CD4-positive, alpha-beta memory T cell (primary cell): ENCODE data around the gene ST6GALNAC6. TPM values are rescaled to one million over a fixed set of nuclear protein-coding genes. Genes with fewer than 3 reads are reported as not detected.

Source experiments
- CTCF ChIA-PET: fragments of 350-600 bp; sonication (Branson Sonifier 250); formaldehyde crosslinking; loops from one replicate; lab custom pipeline; 2021; ENCODE audit warnings: inconsistent platforms; ENCODE audit not compliant: partially characterized antibody; lab: Charles Lee
- POLR2A ChIA-PET: fragments of 350-600 bp; sonication (Branson Sonifier 250); formaldehyde crosslinking; loops from one replicate; lab custom pipeline; 2021; ENCODE audit not compliant: partially characterized antibody; lab: Charles Lee
- DNase-seq, 5 donors: peaks; one replicate each; pipeline versions ENCODE4 v3.0.0 to v3.0.0-alpha.2; 2020 to 2022; ENCODE audit warnings: mixed read lengths in 1 of 5
- H3K27ac ChIP-seq: one replicate; pipeline ENCODE4 v1.7.0; 2013; ENCODE audit warnings: low read depth, low read length
- H3K27me3 ChIP-seq: 2 replicates; pipeline ENCODE4 v1.7.0; 2013; ENCODE audit warnings: mild to moderate bottlenecking, low read length, moderate library complexity; ENCODE audit not compliant: insufficient read depth
- H3K36me3 ChIP-seq: 2 replicates; pipeline ENCODE4 v1.7.0; 2013; ENCODE audit warnings: mild to moderate bottlenecking, low read length, moderate library complexity; ENCODE audit not compliant: insufficient read depth
- H3K4me1 ChIP-seq: 2 replicates; pipeline ENCODE4 v1.7.0; 2013; ENCODE audit warnings: mild to moderate bottlenecking, low read length, moderate library complexity; ENCODE audit not compliant: insufficient read depth
- H3K4me3 ChIP-seq, 2 donors: one replicate each; pipeline ENCODE4 v1.7.0; 2013; ENCODE audit warnings: low read length in 2 of 2, mild to moderate bottlenecking in 1 of 2
- H3K9me3 ChIP-seq, 2 donors: one replicate each; pipeline ENCODE4 v1.7.0; 2013; ENCODE audit warnings: low read length in 2 of 2, control low read depth in 1 of 2; ENCODE audit not compliant: control insufficient read depth in 1 of 2
- H3K27ac Mint-ChIP-seq, 7 donors: one replicate each; pipeline ENCODE4 v1.8.0; 2020 to 2021; ENCODE audit warnings: mixed read lengths in 7 of 7, mild to moderate bottlenecking in 6 of 7, inconsistent platforms in 3 of 7, moderate library complexity in 3 of 7
- H3K27me3 Mint-ChIP-seq, 2 donors: one replicate each; pipeline ENCODE4 v1.8.0; 2020 to 2021; ENCODE audit warnings: mixed read lengths in 2 of 2
- H3K36me3 Mint-ChIP-seq, 2 donors: one replicate each; pipeline ENCODE4 v1.8.0; 2020 to 2021; ENCODE audit warnings: mixed read lengths in 2 of 2, inconsistent platforms in 1 of 2, mild to moderate bottlenecking in 1 of 2
- H3K4me1 Mint-ChIP-seq, 4 donors: one replicate each; pipeline ENCODE4 v1.8.0; 2020 to 2021; ENCODE audit warnings: mixed read lengths in 4 of 4, mild to moderate bottlenecking in 1 of 4
- H3K4me3 Mint-ChIP-seq, 8 donors: one replicate each; pipeline ENCODE4 v1.8.0; 2020 to 2021; ENCODE audit warnings: mixed read lengths in 8 of 8, mild to moderate bottlenecking in 7 of 8, moderate library complexity in 6 of 8, inconsistent platforms in 3 of 8
- H3K9me3 Mint-ChIP-seq, 8 donors: one replicate each; pipeline ENCODE4 v1.8.0; 2020 to 2021; ENCODE audit warnings: mixed read lengths in 8 of 8, mild to moderate bottlenecking in 5 of 8, inconsistent platforms in 3 of 8, moderate library complexity in 1 of 8
- intact Hi-C: fragments of 100-400 bp; cut with micrococcal nuclease; formaldehyde crosslinking; loops from one replicate; pipeline ENCODE4 v1.15.1; 2023
- polyA plus RNA-seq, 2 donors: library from polyadenylated mRNA; unstranded; fragments of 300-500 nt; fragmentation: Illumina TruSeq; gene quantifications; one replicate each; pipeline ENCODE4 v1.2.3, GENCODE V29; 2021
- total RNA-seq, 2 experiments: library from RNA; stranded (reverse); gene quantifications; one replicate each; pipeline ENCODE4 v1.2.3, GENCODE V29; 2021

The ST6GALNAC6 gene
- total and polyA plus RNA-seq, 4 experiments from 2014 or later: 45.2 to 127 (median 85.5) TPM

- no peaks in the 10 kb centered on the region for H3K27me3 ChIP-seq
- peak overlapping the region in 2 of 7 donors; percentile 3 to 37 for H3K27ac Mint-ChIP-seq
- no peak overlapping the region for H3K27ac ChIP-seq
- no peaks in the 10 kb centered on the region for H3K27me3 Mint-ChIP-seq
- peaks cover 13 to 20% (median 15%) of the 10 kb centered on the region in 4 donors for H3K4me1 Mint-ChIP-seq
- ChIA-PET CTCF (interaction anchor here (1.1 to 5.7 kb wide), 20 partner anchors 9 to 281 kb away, joined by 3 to 47 read pairs (median 12); partner anchors contain the start of genes CDK9, ENG, ST6GALNAC6 and STXBP1), POLR2A (interaction anchor here (1.4 to 1.8 kb wide), 2 partner anchors 38 to 128 kb away, joined by 3 to 6 read pairs; no protein-coding TSS in a partner anchor)
- H3K36me3 ChIP-seq: peaks cover 5% of the 10 kb centered on the region
- peaks cover 20% of the 10 kb centered on the region for H3K4me1 ChIP-seq
- intact Hi-C loops: loop anchor here (5.0 kb wide), 1 partner anchor 66 kb away; the partner anchor contains the start of gene FPGS
- no peaks in the 10 kb centered on the region for H3K9me3 Mint-ChIP-seq
- H3K4me3 ChIP-seq: no peak overlapping the region
- H3K9me3 ChIP-seq: no peaks in the 10 kb centered on the region
- peaks cover 1 to 9% of the 10 kb centered on the region in 2 donors for H3K36me3 Mint-ChIP-seq
- DNase-seq: no peak
- H3K4me3 Mint-ChIP-seq: no peak overlapping the region
Observed at GRCh38 chr9:127868278-127868902, 31.0 kb downstream of the ST6GALNAC6 start.

- Mint-ChIP-seq H3K36me3 (peaks cover 1 to 9% of the 10 kb centered on the region in 2 donors), H3K9me3 (no peaks in the 10 kb centered on the region), H3K4me3 (no peak overlapping the region), H3K4me1 (peaks cover 19 to 27% (median 21%) of the 10 kb centered on the region in 4 donors), H3K27ac (peak overlapping the region in 1 of 7 donors; percentile 71), H3K27me3 (no peaks in the 10 kb centered on the region)
- DNase-seq: no peak
- H3K4me1 ChIP-seq: peaks cover 26% of the 10 kb centered on the region
- intact Hi-C loops: loop anchor here (5.0 kb wide), 1 partner anchor 65 kb away; the partner anchor contains the start of gene FPGS
- CTCF ChIA-PET: interaction anchor here (1.0 to 5.7 kb wide), 7 partner anchors 54 to 280 kb away, joined by 3 to 47 read pairs (median 5); partner anchors contain the start of gene TOR2A
- no peak overlapping the region for H3K27ac ChIP-seq
- peaks cover 5% of the 10 kb centered on the region for H3K36me3 ChIP-seq
- H3K4me3 ChIP-seq: no peak overlapping the region
- POLR2A ChIA-PET: no interaction called here
- H3K9me3 ChIP-seq: no peaks in the 10 kb centered on the region
- no peaks in the 10 kb centered on the region for H3K27me3 ChIP-seq
Observed at GRCh38 chr9:127867356-127868277, 31.8 kb downstream of the ST6GALNAC6 start.

GRCh38 chr9:127866535-127866934 lies 32.9 kb downstream of the ST6GALNAC6 start:
- H3K27me3 ChIP-seq: no peaks in the 10 kb centered on the region
- no peak for DNase-seq
- POLR2A ChIA-PET: interaction anchor here (2.0 to 2.1 kb wide), 2 partner anchors 32 to 81 kb away, joined by 5 to 9 read pairs; partner anchors contain the start of gene CDK9
- CTCF ChIA-PET: interaction anchor here (1.1 to 5.7 kb wide), 4 partner anchors 11 to 132 kb away, joined by 3 to 43 read pairs (median 4); partner anchors contain the start of gene TOR2A
- no peak overlapping the region for H3K4me3 ChIP-seq
- no peak overlapping the region for H3K27ac ChIP-seq
- peaks cover 5% of the 10 kb centered on the region for H3K36me3 ChIP-seq
- Mint-ChIP-seq H3K27me3 (no peaks in the 10 kb centered on the region), H3K9me3 (no peaks in the 10 kb centered on the region), H3K4me3 (no peak overlapping the region), H3K4me1 (peaks cover 25 to 38% (median 30%) of the 10 kb centered on the region in 4 donors), H3K36me3 (peaks cover 1 to 7% of the 10 kb centered on the region in 2 donors), H3K27ac (peak overlapping the region in 3 of 7 donors; percentile 10 to 85 (median 10))
- intact Hi-C loops: loop anchor here (5.0 kb wide), 1 partner anchor 64 kb away; the partner anchor contains the start of gene FPGS
- H3K4me1 ChIP-seq: peaks cover 36% of the 10 kb centered on the region
- no peaks in the 10 kb centered on the region for H3K9me3 ChIP-seq

GRCh38 chr9:127865645-127866464 lies 33.5 kb downstream of the ST6GALNAC6 start:
- Mint-ChIP-seq H3K9me3 (no peaks in the 10 kb centered on the region), H3K4me3 (peak overlapping the region in 2 of 8 donors; percentile 4 to 53), H3K27me3 (no peaks in the 10 kb centered on the region), H3K4me1 (peaks cover 28 to 45% (median 35%) of the 10 kb centered on the region in 4 donors), H3K27ac (peak overlapping the region; percentile 10 to 87 (median 67)), H3K36me3 (peaks cover 1 to 3% of the 10 kb centered on the region in 2 donors)
- DNase-seq: peak; percentile 43 to 73 (median 50)
- intact Hi-C loops: loop anchor here (5.0 kb wide), 1 partner anchor 64 kb away; the partner anchor contains the start of gene FPGS
- Histone ChIP-seq H3K9me3 (no peaks in the 10 kb centered on the region), H3K4me3 (no peak overlapping the region), H3K36me3 (peaks cover 5% of the 10 kb centered on the region), H3K27ac (no peak overlapping the region), H3K27me3 (no peaks in the 10 kb centered on the region), H3K4me1 (peaks cover 43% of the 10 kb centered on the region)
- ChIA-PET POLR2A (interaction anchor here (0.6 to 2.1 kb wide), 7 partner anchors 8 to 200 kb away, joined by 3 to 9 read pairs (median 5); partner anchors contain the start of genes CDK9 and ENG), CTCF (interaction anchor here (1.1 to 5.7 kb wide), 5 partner anchors 11 to 131 kb away, joined by 3 to 43 read pairs (median 4); partner anchors contain the start of gene TOR2A)

- peak overlapping the region; percentile 87 to 97 (median 91) for H3K27ac Mint-ChIP-seq
- no peaks in the 10 kb centered on the region for H3K27me3 Mint-ChIP-seq
- Histone ChIP-seq H3K4me1 (peaks cover 45% of the 10 kb centered on the region), H3K36me3 (peaks cover under 1% of the 10 kb centered on the region), H3K27me3 (no peaks in the 10 kb centered on the region), H3K9me3 (no peaks in the 10 kb centered on the region), H3K27ac (no peak overlapping the region), H3K4me3 (no peak overlapping the region)
- no peak for DNase-seq
- intact Hi-C loops: no loop called here
- CTCF ChIA-PET: interaction anchor here (0.7 to 5.1 kb wide), 5 partner anchors 9 to 128 kb away, joined by 3 to 26 read pairs (median 5); partner anchors contain the start of gene TOR2A
- POLR2A ChIA-PET: interaction anchor here (0.8 to 3.6 kb wide), 10 partner anchors 9 to 161 kb away, joined by 3 to 22 read pairs (median 6); partner anchors contain the start of genes CDK9, ENG and SH2D3C
- H3K36me3 Mint-ChIP-seq: peaks cover 1 to 3% of the 10 kb centered on the region in 2 donors
- peak overlapping the region in 4 of 8 donors; percentile 48 to 79 (median 57) for H3K4me3 Mint-ChIP-seq
- no peaks in the 10 kb centered on the region for H3K9me3 Mint-ChIP-seq
- peaks cover 31 to 51% (median 39%) of the 10 kb centered on the region in 4 donors for H3K4me1 Mint-ChIP-seq
Observed at GRCh38 chr9:127863191-127863621, 36.2 kb downstream of the ST6GALNAC6 start.
